Coronary artery (tissue), 2 donors: ENCODE measurements around the gene ZSCAN18.
"Not testable (repeated sequence)": the region's sequence is repeated elsewhere in the genome, so short reads cannot be mapped to it uniquely, and the experiment has no call there.

Source experiments
- DNase-seq: peaks from one replicate; pipeline ENCODE4 v3.0.0-alpha.2; 2017; ENCODE audit warnings: low spot score
- H3K27ac ChIP-seq, 2 donors: fragments of 200-600 bp; sonication (generic); one replicate each; pipeline ENCODE4 v1.5.1; 2016 to 2019
- H3K4me3 ChIP-seq: fragments of 200-600 bp; sonication (generic); 2 replicates; pipeline ENCODE4 v1.5.1; 2016; ENCODE audit warnings: mild to moderate bottlenecking, moderate library complexity
- CTCF ChIP-seq: fragments of 200-600 bp; sonication (generic); IDR thresholded peaks from one replicate; pipeline ENCODE4 v1.5.1; 2019; ENCODE audit warnings: antibody characterized with exemption

The ZSCAN18 gene

GRCh38 chr19:58097781-58098681 is at the start of gene ZSCAN18:
ZSCAN18 (minus strand) TSS chr19:58098231; CDS start chr19:58090267, 7,964 bp downstream.
- peak within 1 kb of the TSS; percentile 94 to 95 for H3K27ac ChIP-seq
- no peak for TF ChIP-seq CTCF
- peak; percentile 99 for DNase-seq
- H3K4me3 ChIP-seq = peak within 1 kb of the TSS; percentile 96

GRCh38 chr19:58147475-58147874 is 49.4 kb upstream of the ZSCAN18 start:
- not testable (repeated sequence) for DNase-seq, H3K4me3 ChIP-seq, H3K27ac ChIP-seq

GRCh38 chr19:58145849-58146248 is 47.8 kb upstream of the ZSCAN18 start:
- no peak for TF ChIP-seq CTCF
- DNase-seq = no peak
- Histone ChIP-seq H3K27ac (no peak overlapping the region), H3K4me3 (no peak overlapping the region)

- Histone ChIP-seq H3K27ac (no peak overlapping the region), H3K4me3 (no peak overlapping the region)
- TF ChIP-seq CTCF = no peak
- no peak for DNase-seq
Measured at GRCh38 chr19:58134244-58134643, 36.2 kb upstream of the ZSCAN18 start.

GRCh38 chr19:58129284-58129683 is 31.3 kb upstream of the ZSCAN18 start:
- no peak overlapping the region for H3K27ac ChIP-seq
- no peak for DNase-seq
- H3K4me3 ChIP-seq = peak overlapping the region; percentile 51
- no peak for TF ChIP-seq CTCF

GRCh38 chr19:58128041-58128685 is 30.1 kb upstream of the ZSCAN18 start:
- peak overlapping the region; percentile 51 for H3K4me3 ChIP-seq
- DNase-seq = no peak
- no peak overlapping the region for H3K27ac ChIP-seq
- TF ChIP-seq CTCF = no peak

GRCh38 chr19:58123354-58123753 is 25.3 kb upstream of the ZSCAN18 start:
- TF ChIP-seq CTCF = no peak
- no peak overlapping the region for H3K4me3 ChIP-seq
- H3K27ac ChIP-seq = no peak overlapping the region
- no peak for DNase-seq
